ENCODE results near the gene LIPI. TPM values are rescaled to one million over a fixed set of nuclear protein-coding genes. Genes with fewer than 3 reads are reported as not detected.

The LIPI gene
- total and polyA plus RNA-seq, 12 donors, result not detected

DNA sequence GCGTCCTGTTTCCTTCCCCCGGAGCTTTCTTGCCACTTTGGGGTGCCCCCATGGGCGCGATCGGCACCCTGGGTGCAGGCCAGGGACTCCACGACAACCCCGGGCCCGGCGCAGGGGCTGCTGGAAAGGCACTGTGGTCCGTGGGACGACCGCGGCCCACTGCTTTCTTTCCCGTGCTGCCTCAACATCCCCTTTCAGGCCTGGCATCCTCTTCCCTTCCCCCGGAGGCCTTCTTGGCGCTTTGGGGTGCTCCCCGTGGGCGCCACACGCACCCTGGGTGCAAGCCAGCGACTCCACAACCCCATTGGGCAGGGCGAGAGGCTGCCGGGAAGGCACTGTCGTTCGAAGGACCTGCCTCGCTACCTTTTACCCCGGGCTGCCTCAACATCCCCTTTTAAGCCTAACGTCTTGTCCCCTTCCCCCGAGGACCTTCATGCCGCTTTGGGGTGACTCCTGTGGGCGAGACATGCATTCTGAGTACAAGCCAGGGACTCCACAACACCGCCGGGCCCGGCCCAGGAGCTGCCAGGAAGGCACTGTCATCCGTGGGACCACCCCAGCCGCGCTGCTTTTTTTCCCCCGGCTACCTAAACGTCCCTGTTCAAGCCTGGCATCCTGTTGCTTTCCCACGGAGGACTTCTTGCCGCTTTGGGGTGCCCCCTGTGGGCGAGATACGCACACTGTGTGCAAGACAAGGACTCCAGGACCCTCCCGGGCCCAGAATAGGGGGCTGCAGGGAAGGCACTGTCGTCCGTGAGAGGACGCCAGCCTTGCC lies 137.8 kb downstream of the LIPI start:
- WGBS, 2 donors, result 88 to 96% methylated on average over 46 of the region's 46 CpGs
- DNase-seq, result no peak
- H3K4me1 ChIP-seq, result no peaks in the 10 kb centered on the region

DNA sequence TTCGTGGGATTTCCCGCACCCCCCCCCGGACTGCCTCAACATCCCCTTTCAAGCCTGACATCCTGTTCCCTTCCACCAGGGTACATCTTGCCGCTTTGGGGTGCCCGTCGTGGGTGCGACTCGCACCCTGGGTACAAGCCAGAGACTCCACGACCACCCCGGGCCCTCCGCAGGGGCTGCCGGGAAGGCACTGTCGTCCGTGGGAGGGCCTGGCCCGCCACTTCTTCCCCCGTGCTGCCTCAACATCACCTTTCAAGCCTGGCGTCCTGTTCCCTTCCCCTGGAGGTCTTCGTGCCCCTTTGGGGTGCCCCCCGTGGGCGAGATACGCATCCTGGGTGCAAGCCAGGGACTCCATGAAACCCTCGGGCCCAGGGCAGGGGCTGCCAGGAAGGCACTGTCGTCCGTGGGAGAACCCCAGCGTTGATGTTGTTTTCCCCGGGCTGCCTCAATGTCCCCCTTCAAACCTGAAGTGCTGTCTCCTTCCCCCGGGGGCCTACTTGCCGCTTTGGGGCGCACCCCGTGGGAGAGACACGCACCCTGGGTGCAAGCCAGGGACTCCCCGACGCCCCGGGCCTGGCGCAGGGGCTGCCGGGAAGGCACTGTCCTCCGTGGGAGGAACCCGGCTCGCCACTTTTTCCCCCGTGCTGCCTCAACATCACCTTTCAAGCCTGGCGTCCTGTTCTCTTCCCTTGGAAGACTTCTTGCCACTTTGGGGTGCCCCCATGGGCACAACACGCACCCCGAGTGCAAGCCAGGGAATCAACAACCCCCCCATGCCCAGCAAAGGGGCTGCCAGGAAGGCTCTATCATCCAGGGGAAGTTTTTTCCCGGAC lies 138.6 kb downstream of the LIPI start:
- intact Hi-C loops (cut with DNase I), result no loop called here
- Histone ChIP-seq H3K27ac (no peak overlapping the region), H3K4me1 (no peaks in the 10 kb centered on the region), H3K4me3 (no peak overlapping the region), H3K27me3 (no peaks in the 10 kb centered on the region), H3K9me3 (peaks cover 0 to 48% (median 0%) of the 10 kb centered on the region in 11 donors), H3K36me3 (no peaks in the 10 kb centered on the region)
- ATAC-seq, result no peak
- no peak for DNase-seq
- TF ChIP-seq, protein P1, sequence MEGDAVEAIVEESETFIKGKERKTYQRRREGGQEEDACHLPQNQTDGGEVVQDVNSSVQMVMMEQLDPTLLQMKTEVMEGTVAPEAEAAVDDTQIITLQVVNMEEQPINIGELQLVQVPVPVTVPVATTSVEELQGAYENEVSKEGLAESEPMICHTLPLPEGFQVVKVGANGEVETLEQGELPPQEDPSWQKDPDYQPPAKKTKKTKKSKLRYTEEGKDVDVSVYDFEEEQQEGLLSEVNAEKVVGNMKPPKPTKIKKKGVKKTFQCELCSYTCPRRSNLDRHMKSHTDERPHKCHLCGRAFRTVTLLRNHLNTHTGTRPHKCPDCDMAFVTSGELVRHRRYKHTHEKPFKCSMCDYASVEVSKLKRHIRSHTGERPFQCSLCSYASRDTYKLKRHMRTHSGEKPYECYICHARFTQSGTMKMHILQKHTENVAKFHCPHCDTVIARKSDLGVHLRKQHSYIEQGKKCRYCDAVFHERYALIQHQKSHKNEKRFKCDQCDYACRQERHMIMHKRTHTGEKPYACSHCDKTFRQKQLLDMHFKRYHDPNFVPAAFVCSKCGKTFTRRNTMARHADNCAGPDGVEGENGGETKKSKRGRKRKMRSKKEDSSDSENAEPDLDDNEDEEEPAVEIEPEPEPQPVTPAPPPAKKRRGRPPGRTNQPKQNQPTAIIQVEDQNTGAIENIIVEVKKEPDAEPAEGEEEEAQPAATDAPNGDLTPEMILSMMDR (IDR thresholded peaks at IDR 0.05), result no peak
- WGBS, 2 donors, result 93 to 97% methylated on average over 44 of the region's 44 CpGs

More for the DNA sequence above, 137.8 kb downstream of the LIPI start:
- ATAC-seq, result no peak
- H3K4me3 ChIP-seq, result no peak overlapping the region
- peaks cover 0 to 57% (median 0%) of the 10 kb centered on the region in 11 donors for H3K9me3 ChIP-seq
- TF ChIP-seq, protein P1 (IDR thresholded peaks at IDR 0.05), result no peak
- no peaks in the 10 kb centered on the region for H3K36me3 ChIP-seq
- H3K27ac ChIP-seq, result no peak overlapping the region
- no peaks in the 10 kb centered on the region for H3K27me3 ChIP-seq
- intact Hi-C loops (cut with DNase I), result no loop called here

DNA sequence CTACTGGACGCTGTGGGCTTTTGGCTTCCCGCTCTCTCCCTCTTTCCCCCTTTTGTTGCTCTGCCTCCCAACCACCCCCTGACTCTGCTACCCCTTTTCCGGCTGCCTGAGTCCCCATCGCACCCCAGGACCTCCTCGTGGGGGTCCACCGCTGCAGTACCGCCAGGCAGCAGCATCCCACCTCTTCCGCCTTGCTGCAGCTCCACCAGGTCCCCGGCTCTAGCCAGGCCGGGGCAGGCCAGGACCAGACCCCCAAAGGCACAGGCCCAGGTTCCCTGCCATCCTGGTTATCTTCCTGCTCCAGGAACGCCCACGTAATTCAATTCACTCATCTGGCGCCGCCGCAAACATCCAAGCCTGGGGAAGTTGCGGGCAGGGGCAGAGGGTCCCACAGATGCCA lies 139.8 kb downstream of the LIPI start:
- intact Hi-C loops (cut with DNase I), result no loop called here
- H3K36me3 ChIP-seq, result no peaks in the 10 kb centered on the region
- H3K27ac ChIP-seq, result no peak overlapping the region
- no peak for DNase-seq
- ATAC-seq, result no peak
- WGBS, 2 donors, result 98% methylated on average over 16 of the region's 16 CpGs
- H3K27me3 ChIP-seq, result no peaks in the 10 kb centered on the region
- no peak overlapping the region for H3K4me3 ChIP-seq
- H3K4me1 ChIP-seq, result no peaks in the 10 kb centered on the region
- TF ChIP-seq, protein P1 (IDR thresholded peaks at IDR 0.05), result no peak
- H3K9me3 ChIP-seq, result peaks cover 0 to 38% (median 0%) of the 10 kb centered on the region in 11 donors

DNA sequence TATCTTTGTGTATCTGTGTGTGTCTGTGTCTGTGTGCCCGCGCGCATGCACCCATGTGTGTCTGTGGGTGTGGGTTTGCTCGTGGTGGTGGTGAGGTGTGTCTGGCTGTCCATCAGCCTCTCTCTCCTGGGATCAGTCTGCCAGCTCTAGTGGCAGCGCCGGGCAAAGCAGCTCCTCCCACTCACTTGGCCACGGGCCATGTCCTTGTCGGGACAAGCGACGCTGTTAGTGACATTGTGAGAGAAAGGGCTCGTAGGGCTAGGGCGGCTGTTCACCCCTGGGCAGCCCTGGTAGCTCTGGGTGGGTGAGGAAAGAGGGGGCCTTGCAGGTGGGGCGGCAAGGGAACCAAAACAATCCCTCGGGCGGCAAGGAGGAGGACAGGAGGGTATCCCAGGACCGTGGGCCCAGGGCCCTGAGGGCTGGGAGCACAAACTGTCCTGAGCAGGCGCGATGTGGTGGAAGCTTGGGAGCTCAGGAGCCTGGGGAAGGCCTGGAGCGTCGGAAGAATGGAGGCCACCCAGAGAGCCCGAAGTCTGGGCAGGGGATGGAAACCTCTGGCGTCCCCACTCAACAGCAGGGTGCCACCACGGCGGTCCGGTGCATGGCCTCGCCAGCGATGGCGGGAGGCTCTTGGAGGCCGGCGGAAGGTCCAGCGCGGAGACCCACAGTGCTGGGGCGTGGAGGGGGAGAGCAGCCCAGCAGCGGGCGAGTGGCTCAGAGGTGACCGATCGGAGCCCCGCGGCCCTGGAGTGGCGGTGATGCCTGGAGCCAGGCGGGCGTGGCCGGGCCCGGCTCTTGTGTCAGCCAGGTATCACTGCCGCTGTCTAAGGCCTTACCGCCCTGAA lies 140.5 kb downstream of the LIPI start:
- peak in 1 of 2 donors; percentile 55 for DNase-seq
- intact Hi-C loops (cut with DNase I), result no loop called here
- WGBS, 2 donors, result 84 to 89% methylated on average over 46 of the region's 46 CpGs
- Histone ChIP-seq H3K27me3 (no peaks in the 10 kb centered on the region), H3K36me3 (no peaks in the 10 kb centered on the region), H3K4me3 (no peak overlapping the region), H3K9me3 (peaks cover 0 to 31% (median 0%) of the 10 kb centered on the region in 11 donors), H3K4me1 (no peaks in the 10 kb centered on the region), H3K27ac (no peak overlapping the region)
- TF ChIP-seq, protein P1 (IDR thresholded peaks at IDR 0.05), result no peak
- ATAC-seq, result peak in 5 of 8 donors; percentile 25 to 87 (median 44)
